HG03196 (cell line): Measurements from ENCODE around the gene WIPF2.
A peak's percentile ranks its signal among the peaks of the same experiment; 100 is the strongest.

Experiments
- ATAC-seq: cut with Tn5 transposase; IDR thresholded peaks from one replicate; pipeline ENCODE4 v1.9.1; 2021; ENCODE audit not compliant: unreplicated experiment

The WIPF2 gene

GRCh38 chr17:40244255-40244654 lies 25.2 kb downstream of the WIPF2 start:
- ATAC-seq = no peak

- no peak for ATAC-seq
Observed at GRCh38 chr17:40247926-40248495, 28.9 kb downstream of the WIPF2 start.

GRCh38 chr17:40248507-40248906 lies 29.4 kb downstream of the WIPF2 start:
- ATAC-seq = no peak

- no peak for ATAC-seq
Observed at GRCh38 chr17:40251576-40251975, 32.5 kb downstream of the WIPF2 start.

GRCh38 chr17:40253565-40253964 lies 34.5 kb downstream of the WIPF2 start:
- no peak for ATAC-seq

- ATAC-seq = no peak
Observed at GRCh38 chr17:40259505-40259904, 40.4 kb downstream of the WIPF2 start.

GRCh38 chr17:40260528-40260927 lies 41.4 kb downstream of the WIPF2 start:
- ATAC-seq = no peak

- ATAC-seq = no peak
Observed at GRCh38 chr17:40264458-40265185, 45.5 kb downstream of the WIPF2 start.

- no peak for ATAC-seq
Observed at GRCh38 chr17:40265337-40265736, 46.2 kb downstream of the WIPF2 start.

GRCh38 chr17:40266882-40267281 lies 47.8 kb downstream of the WIPF2 start:
- ATAC-seq = no peak

- ATAC-seq = no peak
Observed at GRCh38 chr17:40268141-40268712, 49.1 kb downstream of the WIPF2 start.

- ATAC-seq = no peak
Observed at GRCh38 chr17:40278414-40278813, 59.3 kb downstream of the WIPF2 start.

GRCh38 chr17:40279402-40279801 lies 60.3 kb downstream of the WIPF2 start:
- no peak for ATAC-seq

- ATAC-seq = no peak
Observed at GRCh38 chr17:40281663-40282062, 62.6 kb downstream of the WIPF2 start.

- no peak for ATAC-seq
Observed at GRCh38 chr17:40283662-40284061, 64.6 kb downstream of the WIPF2 start.

GRCh38 chr17:40284085-40284713 lies 65.1 kb downstream of the WIPF2 start:
- ATAC-seq = no peak

- no peak for ATAC-seq
Observed at GRCh38 chr17:40286473-40286872, 67.4 kb downstream of the WIPF2 start.

- ATAC-seq = no peak
Observed at GRCh38 chr17:40287159-40287493, 68.0 kb downstream of the WIPF2 start.

- peak; percentile 91 for ATAC-seq
Observed at GRCh38 chr17:40287494-40288369, 68.6 kb downstream of the WIPF2 start, which contains the start of gene CDC6. TSS of gene CDC6 (plus strand) at chr17:40287879. CDS start at chr17:40289421, 1,542 bp downstream.

GRCh38 chr17:40290629-40291280 lies 71.7 kb downstream of the WIPF2 start:
- ATAC-seq = no peak

- no peak for ATAC-seq
Observed at GRCh38 chr17:40291281-40291664, 72.2 kb downstream of the WIPF2 start.
